Stimulated activated CD4-positive, alpha-beta T cell treated with anti-CD3 and anti-CD28 coated beads, Interleukin-12 subunit alpha, Interleukin-12 subunit beta, amount 100 ng/mL, for 4 hours (primary cell): ENCODE measurements around the gene LARP4B.

ENCODE experiments used
- DNase-seq: peaks from one replicate; pipeline ENCODE4 v3.0.0-alpha.2; 2020

Gene LARP4B

DNA sequence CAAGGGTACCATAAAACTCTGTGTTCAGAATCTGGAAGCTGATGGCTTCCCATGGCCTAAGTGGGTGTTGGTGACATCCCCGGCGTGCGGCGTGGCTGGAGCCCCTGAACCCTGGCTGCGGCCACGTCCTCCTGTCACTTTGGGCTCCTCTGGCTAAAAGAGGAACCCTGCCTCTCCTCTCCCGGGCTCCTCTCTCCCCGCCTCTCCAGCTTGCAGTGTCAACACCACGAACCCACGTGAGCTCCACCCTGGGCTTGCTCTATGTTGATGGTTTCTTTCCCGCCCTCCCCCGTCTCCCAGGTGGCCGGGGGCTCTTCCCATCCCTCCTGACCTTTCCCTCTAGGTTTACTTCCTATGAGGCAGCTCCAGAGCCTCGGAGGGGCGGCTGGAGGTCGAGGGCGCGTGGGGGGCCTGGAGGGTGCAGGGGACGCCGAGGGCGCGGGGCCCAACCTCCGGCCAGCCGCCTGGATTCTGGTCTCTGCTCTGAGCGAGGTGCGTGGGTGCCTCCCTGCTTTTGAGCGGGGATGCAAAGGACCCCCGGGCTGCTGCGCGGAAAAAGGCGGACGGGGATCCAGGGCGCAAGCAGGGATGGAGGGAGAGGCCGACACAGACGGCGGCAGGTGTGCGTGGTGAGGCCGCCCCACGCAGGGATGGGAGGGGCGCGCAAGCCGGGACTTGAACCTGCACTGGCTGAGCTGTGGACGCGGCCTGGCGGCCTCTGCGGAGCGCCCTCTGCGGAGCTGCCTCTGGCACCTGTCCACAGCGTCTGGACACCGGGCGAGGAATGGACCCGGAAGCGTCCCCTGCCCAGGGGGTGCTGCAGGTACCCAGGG, 126.5 kb downstream of the LARP4B start:
- DNase-seq = no peak

DNA sequence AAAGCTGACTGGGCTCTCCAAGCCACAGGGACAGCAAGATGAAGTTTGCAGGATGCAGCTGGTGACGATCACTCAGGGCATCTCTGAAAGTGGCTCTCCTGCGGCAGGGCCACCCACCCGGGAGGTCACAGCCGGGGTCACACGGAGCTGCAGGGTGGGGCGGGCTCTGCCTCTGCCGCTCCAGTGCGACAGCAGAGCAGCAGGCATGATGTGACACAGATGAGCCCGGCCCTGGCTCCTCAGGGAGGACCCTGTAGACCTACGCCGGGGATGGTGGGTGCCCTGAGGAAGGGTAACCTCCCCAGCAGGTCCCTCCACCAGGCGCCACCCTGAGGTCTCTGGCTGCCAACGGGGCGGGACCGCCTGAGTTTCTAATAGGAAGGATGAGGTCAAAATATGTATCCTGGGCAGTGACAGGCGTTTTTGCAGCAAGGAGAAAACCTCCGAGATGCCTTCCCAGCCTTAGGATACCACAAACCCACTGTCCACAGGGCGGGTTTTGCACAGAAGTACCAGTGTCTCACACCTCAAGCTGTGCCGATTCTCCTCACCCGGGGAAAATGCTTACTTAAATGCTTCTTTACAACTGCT, 127.2 kb downstream of the LARP4B start:
- no peak for DNase-seq

DNA sequence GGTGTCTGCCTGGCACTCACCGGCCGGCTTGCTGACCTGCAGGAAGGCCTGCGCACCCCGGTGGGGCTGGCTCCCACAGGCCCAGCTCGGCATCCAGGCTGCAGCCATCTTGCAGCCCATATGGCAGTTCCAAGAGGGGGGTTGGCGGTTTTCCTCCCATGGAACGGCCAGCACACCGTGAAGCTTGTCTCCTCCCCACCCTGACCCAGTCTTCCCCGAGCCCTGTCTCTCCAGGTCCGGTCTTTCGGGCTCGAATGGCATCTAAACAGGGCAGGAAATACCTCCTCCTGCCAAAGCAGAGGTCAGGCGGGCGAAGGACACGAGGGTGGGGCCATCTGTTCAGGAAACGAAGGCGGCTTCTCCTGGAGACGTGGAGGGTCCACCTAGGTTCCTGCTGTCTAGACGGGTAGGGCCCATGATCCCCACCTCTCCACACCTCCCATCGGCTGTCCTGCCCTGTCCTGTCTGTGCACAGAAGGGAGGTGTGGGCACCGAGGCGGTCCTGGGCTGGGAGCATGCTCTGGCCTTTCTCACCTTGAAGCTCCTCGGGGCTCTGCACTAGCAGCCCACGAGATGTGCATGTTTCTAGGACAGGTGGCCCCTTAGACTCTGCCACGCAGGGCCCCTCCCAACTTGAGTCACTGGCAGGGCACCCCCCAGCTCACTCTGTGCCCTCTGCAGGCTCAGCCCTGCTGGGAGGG, 128.3 kb downstream of the LARP4B start:
- DNase-seq = no peak

DNA sequence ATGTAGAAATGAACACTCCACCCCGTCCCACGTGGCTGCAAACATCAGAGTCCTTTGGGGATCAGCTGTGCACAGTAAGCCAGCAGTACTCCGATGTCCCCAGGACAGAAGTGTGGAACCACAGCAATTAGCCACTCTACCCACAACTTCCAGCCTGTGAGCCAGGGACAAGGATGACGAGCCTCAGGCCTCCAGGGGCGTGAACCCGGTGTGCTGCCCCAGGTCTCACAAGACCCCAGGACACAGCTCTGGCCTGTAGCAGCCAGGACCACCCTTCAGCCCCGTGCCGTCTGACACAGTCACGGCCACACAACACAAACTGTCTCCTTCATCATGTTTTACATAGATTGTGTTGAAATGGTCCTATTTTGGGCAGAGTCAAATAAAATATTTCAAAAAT, 129.0 kb downstream of the LARP4B start:
- DNase-seq = no peak

DNA sequence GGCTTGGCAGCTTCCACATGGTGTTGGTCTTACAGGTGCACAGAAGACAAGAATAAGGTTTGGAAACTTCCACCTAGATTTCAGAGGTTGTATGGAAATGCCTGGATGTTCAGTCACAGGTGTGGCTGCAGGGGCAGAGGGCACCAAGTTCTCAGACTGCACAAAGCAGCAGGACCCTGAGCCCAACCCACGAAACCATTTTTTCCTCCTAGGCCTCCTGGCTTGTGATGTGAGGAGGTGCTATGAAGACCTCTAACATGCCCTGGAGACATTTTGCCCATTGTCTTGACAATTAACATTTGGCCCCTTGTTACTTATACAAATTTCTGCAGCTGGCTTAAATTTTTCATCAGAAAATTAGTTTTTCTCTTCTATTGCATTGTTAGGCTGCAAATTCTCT, 134.3 kb downstream of the LARP4B start:
- DNase-seq = no peak

DNA sequence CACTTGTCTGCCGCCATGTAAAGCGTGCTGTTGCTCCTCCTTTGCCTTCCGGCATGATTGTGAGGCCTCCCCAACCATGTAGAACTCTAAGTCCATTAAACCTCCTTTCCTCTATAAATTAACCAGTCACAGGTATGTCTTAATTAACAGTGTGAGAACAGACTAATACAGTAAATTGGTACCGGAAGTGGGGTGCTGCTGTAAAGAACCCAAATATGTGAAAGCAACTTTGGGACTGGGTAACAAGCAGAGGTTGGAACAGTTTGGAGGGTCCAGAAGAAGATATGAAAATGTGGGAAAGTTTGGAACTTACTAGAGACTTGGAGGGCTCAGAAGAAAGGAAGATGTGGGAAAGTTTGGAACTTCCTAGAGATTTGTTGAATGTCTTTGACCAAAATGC, 135.3 kb downstream of the LARP4B start:
- DNase-seq = no peak

DNA sequence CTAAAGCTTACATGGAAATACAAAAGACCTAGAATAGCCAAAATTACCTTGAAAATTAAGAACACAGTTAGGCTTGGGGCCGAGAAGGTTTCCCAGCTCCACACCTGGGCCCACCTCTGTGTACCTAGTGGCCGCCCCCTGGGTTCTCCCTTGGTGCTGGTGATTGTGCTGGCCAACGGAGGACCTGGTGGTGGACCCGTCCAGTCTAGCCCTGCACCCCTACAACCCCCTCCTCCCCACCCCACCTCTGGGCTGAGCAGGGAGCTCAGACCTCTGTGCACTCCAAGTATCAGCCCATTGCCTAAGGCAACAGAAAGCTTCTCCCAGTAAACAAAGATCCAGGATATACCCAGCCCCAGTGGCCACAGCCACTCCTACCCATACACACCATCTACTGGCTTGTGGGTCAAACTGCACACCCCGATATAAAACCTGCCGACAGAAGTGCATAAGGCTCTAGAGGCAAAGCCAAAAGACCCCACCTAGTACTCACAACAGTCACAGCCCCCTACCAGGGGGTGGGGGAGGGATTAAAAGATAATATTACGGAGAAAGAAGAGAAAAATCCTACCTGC, 137.0 kb downstream of the LARP4B start:
- DNase-seq = no peak

DNA sequence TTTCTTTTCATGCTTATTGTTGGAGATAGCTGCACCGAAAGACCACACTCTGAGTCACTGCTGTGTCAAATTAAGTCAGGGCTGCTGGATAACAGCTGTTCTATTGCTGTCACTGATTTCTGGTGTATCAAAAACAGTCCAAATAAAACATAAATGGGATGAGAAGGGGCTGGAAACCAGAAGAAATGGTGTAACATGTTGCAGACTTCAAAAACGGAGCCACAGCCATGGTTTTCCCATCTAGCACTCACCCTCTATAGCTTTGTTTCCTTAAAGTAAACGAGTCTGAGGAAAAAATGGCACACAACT, 138.8 kb downstream of the LARP4B start:
- no peak for DNase-seq

DNA sequence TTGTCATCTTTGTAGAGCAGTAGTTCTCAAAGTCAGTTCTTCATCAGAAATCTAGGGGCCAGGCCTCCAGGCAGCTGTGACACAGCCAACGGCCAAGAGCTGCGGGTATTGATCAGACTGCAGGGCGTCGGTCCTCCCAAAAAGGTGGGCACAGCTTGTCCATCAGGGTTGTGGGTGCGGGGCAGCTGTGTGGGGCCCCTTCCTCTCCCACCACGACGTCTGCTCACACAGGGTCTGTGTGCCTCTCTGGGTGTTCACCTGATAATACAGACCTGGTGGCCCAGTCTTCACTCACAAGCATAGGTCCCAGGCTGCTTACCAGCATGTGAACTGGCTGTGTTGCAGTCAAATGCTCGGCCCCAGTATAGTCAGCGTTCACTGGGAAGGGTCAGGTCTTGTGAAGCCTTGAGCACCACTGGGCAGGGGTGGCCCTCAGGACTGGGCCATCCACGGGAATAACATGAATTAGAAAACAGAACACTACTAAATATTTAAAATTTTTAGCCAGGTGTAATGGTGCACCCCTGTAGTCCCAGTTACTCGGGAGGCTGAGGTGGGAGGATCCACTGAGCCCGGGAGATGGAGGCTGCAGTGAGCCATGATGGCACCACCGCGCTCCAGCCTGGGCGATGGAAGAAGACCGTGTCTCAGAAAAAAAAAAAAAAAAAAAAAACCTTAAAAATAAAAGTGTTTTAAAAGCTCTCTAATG, 139.3 kb downstream of the LARP4B start:
- no peak for DNase-seq

DNA sequence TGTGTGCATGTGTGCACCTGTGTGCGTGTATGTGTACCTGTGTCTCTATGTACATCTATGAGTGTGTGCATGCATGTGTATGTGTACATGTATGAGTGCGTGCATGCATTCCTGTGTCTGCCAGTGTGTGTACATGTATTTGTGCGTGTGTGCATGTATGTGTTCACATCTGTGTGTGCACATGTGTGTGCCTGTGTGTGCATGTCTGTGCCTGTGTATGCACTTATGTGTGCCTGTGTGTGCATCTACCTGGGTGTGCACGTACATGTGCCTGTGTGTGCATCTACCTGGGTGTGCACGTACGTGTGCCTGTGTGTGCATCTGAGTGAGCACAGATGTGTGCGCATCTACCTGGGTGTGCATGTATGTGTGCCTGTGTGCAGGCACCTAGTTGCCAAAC, 139.9 kb downstream of the LARP4B start:
- DNase-seq = no peak

DNA sequence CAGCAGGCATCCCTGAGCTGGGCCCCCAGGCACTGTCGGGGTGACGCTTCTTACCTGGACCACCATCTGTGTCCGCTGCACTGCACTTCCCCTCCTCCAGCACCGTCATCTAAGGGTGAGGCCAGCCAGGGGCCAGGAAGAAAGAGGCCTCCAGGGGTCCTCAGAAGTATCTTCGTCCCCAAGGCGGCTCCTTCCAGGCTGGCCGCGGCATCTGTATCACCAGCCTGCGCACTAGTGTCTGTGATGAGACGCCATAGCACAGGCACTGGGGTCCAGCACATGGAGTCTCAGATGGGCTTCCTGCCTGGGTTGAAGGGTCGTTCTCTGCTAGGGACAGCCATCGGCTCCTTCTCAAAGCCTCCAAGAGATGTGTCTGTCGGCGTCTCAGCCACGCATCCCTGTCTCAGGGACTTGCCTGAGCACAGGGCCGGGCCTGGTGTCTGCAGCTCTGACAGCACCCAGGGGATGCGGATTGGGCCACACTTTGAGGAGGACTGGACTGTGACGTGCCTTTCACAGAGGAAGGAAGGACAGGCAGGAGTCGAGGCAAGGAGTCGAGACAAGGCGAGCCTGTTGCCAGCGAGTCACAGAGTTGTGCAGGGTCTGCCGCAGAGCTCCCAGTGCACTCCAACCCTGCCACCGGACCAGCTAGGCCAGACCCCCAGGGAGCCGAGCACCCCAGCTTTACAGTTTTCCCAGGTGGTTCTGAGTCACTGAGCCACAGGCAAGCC, 140.5 kb downstream of the LARP4B start:
- no peak for DNase-seq

DNA sequence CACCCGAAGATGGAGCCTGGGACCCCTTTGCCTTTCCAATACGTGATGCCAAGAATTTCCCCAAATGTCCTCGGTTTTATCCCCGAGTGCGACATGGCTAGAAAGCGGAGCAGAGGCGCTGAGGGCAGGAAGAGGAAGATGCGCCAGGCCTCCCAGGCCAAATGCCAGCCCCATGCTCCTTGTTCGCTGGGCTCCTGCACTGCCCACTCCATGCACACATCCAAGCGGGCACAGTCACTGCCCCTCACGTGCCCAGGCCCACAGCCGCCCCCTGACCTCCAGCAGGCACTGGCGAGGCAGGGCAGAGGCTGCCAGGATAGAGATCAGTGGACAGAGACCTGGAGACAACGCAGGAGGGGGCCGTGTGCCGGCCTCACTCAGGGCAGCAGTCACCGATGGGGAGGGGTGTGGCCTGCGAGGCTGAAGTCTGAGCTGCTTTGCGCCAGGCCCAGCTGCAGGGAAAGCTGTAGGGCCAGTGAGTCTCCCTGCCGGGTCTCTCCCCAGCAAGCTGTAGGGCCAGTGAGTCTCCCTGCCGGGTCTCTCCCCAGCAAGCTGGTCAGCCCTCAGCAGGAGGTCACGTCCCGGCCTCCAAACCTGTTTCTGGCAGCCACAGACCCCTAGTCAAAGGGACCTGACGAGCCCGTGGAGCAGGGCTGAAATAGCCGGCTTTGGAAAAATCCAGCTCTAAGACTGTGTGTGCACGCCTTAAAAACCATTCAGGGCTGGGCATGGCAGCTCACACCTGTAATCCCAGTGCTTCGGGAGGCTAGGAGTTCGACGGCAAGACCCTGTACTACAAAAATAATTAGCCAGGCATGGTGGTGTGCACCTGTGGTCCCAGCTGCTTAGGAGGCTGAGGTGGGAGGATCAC, 141.4 kb downstream of the LARP4B start:
- DNase-seq = no peak

DNA sequence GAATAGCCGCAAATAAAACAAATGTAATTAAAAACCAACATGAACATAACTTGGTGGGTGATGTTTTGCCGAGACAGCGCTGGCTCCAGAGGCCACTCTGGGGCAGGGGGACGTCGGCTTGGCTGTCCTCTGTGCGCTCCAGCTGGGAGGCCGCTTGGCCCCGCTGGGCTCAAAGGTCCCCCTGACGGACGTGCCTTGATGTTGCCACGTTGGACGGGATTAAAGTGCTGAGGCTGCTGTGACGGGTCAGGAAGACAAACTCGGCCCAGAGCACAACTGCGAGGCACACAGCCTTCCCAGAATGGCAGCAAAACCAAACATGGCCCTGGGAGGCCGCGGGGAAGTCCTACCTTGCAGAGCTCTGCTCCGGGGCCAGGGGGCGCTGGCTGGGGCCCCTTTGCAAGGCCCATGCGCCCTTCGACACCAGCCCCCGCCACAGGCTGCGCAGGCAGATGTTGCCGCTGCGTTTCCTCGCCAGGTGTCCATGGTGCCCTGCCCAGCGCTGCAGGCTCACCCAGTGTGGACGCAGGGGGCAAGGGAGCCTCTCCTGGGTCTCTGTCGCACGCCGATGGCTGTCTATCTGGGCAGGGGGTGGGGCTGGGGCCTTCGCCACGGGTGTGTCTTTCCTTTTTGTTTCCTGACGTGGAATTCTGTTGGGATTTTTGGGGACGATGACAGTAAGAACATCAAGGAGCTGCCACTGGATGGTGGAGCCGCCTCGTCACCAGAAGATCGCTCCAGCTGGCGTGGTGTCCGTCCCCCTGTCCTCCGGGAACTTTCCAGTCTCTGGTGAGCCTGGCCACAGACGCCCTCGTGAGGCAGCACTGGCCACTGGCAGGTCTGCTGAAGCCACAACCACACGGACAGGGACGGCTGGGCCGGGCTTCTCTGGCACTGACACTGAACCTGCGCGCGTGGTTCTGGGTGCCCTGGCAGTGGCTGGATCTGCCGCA, 142.4 kb downstream of the LARP4B start:
- DNase-seq = no peak

DNA sequence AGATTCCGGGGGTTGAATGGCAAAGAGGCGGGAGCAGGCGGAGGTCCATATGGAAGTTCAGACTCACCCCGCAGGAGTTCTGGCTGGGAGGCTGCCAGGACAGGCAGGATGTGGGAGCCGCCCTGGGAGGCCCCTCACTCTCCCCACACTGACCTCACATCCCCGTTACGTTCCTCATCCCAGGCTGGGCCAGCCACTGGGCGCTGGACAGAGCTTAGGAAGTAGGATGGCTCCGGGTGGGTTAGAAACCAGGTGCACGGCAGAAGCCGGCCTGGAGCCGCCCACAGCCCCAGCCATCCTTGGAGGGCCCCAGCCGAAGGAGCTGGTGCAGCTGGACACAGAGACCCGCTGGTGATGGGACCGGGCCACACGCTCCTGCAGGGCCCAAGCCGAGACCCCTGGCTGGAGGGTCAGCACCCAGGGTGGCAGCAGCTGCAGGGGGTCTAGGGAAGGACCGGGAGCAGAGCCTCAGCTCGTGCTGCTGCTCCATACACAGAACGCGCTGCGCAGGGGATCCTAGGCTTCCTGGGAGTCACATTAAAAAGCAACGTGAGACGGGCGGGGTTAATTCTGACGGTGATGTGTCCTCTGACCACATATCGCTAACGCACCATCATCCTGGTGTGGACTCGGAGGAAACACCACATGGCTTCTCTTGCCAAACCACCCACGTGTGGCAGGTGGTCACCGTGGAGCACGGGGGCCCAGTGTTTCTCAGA, 143.4 kb downstream of the LARP4B start:
- DNase-seq = no peak

DNA sequence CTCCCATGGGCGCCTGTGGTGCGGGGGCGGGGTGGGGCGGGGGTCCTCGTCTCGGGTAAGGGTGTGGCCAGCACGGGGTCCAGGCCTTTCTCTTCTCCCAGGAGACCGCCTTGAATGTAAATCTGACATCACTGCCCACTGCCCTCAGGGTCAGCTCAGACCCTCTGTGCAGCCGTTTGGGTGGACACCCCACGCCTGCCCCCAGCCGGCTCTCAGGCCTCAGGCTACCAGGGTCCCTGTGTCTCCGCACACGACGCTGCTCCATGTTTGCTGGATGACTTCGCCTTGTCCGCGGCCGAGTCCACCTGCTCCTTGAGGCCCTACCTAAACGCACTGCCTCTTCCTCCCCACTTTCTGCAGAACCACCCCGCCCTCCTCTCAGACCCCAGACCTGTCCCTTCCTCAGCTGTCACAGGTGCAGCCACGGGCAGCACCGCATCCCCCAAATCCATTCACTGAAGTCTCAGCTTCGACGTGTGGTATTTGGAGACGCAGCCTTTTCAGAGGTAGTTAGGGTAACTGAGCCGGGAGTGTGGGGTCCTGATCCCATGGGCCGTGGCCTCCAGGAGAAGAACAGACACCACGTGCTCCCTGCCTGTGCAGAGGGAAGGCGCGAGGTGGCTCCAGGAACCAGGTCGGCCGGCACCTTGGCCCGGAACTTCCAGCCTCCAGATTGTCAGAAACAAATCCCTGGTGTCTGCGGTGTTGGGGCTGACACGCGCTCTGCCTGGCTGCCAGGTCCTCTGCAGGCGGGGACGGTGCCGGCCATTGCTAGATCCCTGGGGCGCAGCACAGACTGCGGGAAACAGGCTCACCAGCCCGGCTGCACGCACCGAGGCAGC, 144.7 kb downstream of the LARP4B start:
- no peak for DNase-seq

DNA sequence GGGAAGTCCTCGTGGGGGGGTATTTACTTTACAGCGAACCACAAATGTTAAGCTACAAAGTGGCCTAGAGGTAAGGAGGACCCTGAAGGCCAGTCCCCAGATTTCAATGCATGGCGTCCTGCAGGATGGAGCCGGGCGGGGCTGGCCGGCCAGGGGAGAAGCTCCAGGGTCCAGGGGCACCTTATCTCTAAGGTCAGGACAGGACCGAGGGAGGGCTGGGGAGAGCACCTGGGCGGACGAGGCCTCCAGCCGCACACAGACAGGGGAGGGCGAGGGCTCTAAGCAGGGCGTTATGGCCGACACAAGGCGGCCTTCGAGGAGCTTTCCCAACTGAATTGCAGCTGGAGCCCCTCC, 145.7 kb downstream of the LARP4B start:
- DNase-seq = no peak

DNA sequence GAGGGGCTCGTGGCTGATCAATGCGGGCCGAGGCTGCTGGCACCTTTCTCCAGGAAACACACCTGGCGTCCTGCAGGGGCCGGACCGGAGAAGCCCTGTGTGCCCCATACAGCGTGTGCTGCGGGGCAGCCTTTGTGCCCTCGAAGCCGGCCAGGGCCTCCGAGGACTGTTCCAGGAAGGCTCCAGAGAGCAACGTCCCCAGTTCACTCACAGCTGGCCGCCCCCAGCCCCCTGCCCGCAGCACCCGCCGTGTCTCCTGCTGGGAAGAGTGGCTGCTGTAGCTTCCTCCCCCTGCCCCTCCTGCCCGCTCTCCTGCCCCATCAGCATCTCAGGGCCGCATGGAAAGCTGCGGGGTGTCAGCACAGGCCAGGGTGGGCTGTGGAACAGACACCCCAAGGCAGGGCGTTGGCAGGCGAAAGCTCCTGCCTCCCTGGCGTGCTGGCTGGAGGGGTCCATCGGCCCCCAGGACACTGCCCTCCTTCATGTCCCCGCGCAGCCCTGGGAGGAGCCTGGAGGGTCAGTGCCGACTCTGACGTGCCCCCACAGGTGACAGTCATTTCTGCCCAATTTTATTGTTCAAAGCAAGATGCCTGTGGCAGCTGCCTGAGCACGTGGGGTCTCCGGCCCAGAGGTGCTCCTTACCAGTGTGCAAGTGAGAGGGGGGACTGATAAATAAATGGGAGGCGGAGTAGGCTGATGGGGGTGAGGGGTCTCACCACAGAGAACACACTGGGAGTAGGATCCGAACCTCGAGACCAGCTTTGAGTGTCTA, 146.2 kb downstream of the LARP4B start:
- no peak for DNase-seq
